ENCODE measurements around the gene SLC7A7.
"Not testable (repeated sequence)": the region's sequence is repeated elsewhere in the genome, so short reads cannot be mapped to it uniquely, and the experiment has no call there.

The SLC7A7 gene

DNA sequence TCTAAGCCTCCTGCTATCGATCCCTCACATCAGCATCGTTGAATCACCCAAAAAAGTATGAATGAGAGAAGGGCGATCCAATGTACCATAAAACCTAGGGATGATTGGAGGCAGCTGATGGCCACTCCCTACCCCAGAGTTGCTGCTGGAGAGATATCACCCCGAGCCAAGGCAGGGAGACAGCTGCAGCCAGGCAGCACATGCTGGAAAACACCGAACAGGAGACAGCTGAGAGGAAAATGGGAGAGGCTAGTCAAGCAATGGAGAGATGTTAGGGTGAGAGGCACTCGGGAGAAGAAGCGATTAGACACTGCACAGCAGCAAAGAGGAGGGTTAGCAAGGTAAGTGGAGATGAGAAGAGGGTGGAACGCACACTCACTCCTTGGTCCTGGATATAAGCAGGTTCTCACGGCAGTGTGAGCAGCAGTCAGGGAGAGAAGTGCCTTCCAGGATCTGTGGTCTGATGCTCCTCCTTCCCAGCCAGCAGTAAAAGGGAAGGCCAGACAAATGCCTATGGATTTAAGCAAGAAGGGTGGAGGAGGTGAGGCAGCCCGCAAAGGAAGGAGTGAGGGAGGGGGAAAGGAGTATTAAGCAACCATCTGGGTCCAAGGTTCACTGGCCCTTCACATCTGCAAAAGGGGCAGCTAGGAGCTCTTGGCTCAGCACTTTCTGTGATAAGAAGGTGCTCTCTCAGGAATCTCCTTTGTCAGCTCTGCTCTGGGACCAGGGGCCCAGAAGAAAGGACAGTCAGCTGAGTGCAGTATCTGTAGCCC, at the start of gene SLC7A7:
SLC7A7 (minus strand) TSS at position 495 of the 773 bp plus-strand sequence. CDS start 2,037 bp downstream, outside the sequence.
- DNase-seq, result no peak

DNA sequence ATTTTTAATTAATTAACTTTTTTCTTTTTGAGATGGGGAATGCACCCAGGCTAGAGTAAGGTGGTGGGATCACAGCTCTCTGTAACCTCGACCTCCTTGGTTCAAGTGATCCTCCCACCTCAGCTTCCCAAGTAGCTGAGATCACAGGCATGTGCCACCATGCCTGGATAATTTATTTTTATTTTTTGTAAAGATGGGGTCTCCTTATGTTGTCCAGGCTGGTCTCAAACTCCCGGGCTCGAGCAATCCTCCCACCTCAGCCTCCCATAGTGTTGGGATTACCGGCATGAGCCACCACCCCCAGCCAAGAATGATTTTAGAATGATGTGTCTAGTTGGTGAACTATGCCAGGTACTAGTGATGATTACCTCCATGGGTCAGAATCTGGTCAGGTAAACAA, 49.7 kb upstream of the SLC7A7 start:
- DNase-seq, result no peak

GRCh38 chr14:22861651-22862050, 46.4 kb upstream of the SLC7A7 start:
- no peak for DNase-seq

DNA sequence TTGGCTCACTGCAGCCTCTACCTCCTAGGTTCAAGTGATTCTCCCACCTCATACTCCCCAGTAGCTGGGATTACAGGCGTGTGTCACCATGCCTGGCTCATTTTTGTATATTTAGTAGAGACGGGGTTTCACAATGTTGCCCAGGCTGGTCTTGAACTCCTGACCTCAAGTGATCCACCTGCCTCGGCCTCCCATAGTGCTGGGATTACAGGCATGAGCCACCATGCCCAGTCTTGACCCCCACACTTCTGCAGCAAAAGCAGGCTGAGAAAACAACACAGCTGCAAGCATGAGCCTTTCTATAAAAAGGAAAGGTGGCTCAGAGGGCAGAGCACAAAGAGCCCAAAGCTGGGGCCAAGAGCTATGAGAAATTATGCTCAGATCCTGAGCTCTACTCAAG, 45.1 kb upstream of the SLC7A7 start:
- DNase-seq, result not testable (repeated sequence)

DNA sequence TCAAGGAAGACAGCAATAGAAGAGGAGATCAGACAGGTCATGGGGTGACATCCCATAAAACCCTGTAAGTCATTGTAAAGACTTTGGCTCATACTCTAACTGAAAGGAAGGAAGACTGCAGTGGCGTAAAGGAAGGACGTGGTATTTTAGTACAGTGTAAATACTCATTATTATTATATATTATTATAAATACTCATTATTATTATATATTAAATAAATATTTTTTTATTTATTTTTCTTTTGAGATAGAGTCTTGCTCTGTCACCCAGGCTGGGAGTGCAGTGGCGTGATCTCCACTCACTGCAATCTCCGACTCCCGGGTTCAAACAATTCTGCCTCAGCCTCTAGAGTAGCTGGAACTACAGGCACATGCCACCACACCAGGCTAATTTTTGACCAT, 41.2 kb upstream of the SLC7A7 start:
- no peak for DNase-seq

- DNase-seq, result no peak
Observed at GRCh38 chr14:22854963-22855724, 39.9 kb upstream of the SLC7A7 start.

DNA sequence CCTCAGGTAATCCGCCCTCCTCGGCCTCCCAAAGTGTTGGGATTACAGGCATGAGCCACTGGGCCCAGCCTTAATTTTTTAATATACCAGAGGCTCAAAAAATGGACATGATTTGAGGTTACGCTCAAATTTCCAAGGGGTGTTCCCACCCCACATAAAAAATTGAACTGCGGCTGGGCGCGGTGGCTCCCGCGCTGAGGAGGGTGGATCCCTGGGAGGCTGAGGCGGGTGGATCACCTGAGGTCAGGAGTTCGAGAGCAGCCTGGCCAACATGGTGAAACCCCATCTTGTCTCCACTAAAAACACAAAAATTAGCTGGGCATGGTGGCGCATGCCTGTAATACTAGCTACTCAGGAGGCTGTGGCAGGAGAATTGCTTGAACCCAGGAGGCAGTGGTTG, 39.1 kb upstream of the SLC7A7 start:
- DNase-seq, result not testable (repeated sequence)

DNA sequence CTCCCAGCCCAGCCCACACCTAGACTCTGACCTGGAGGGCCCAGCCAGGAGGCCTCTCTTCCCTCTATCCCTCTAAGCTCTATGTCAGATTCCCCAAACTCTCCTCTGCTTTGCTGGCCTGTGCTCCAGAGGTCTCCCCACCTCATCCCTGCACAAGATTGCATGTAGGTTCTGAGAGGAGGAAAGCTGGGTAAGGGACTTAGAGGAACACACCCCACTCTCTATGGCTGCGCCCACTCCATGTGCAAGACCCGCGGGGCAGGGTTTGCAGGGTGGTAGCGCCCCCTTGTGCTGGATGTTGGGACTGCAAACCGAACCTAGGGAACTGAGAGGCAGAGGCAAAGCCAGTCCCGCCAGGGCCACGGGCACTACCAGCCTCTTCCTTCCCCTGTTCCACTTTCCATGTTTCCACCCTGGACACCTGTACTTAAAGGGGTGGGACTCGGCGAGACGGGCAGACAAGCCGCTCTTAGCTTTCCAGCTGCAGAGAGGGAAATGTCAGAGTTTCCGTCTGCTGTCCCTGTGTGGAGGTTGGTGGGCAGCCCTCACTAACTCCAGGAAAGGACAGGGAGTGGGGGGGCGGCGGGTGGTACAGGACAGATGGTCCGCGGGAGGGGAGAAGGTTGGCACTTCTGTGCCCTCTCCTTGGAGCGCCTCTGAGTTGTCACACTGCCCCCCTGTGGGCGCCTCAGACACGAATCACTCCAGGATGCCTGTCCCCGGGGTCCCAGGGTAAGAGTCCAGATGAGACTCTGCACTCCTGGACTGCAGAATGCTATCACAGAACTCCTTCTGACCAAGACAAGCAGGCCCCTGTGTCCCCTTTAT, 37.9 kb upstream of the SLC7A7 start:
- peak; percentile 98 to 99 for DNase-seq

- DNase-seq, result no peak
Observed at GRCh38 chr14:22852599-22852939, 37.3 kb upstream of the SLC7A7 start.

DNA sequence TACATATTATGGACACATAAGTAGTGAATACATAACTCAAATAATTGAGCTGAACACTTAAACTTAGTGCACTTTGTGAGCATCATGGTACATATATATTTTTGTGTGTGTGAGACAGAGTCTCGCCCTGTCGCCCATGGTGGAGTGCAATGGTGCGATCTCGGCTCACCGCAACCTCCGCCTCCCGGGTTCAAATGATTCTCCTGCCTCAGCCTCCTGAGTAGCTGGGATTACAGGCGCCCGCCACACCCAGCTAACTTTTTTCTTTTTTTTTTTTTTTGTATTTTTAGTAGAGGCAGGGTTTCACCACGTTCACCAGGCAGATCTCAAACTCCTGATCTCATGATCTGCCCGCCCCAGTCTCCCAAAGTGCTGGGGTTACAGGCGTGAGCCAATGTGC, 36.9 kb upstream of the SLC7A7 start:
- DNase-seq, result not testable (repeated sequence)

DNA sequence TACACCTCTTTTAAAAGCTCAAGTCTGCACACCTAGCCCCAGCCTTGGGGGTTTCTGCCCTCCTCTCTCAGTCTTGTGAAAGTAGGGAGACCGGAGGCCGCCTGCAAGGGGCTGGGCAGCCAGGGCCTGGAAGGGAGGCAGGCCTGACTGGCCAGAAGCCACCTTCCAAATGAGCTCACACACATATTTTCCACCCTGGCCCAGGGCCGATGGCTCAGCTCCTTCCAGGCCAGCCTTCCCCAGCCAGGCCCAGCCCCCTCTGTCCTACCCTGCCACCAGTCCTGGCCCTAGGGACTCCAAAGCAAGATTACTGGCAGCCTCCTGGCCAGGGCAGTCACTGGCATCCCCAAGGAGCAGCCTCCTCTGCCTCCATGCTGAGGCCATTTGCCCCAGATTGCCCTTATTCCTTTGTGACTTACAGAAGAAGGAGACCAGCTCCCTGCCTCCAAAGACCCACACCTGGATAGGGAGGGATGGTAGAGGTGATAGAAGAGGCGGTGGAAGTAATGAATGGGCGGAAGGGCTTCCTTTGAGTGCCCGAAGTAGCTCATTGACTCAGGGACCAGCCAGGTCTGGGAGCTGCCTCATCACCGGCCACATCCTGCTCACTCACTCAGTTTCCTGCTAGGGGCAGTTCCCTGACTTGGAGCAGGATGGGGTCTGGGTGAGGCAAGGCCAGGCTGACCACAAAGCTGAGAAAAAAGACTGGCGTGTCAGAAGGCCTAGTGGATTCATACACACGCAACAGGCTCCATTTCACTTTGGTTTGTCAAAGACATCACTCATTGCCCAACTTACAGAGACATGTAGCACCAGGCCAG, 35.9 kb upstream of the SLC7A7 start:
- DNase-seq, result peak; percentile 60 to 71

GRCh38 chr14:22849212-22849819, 34.1 kb upstream of the SLC7A7 start:
- no peak for DNase-seq

DNA sequence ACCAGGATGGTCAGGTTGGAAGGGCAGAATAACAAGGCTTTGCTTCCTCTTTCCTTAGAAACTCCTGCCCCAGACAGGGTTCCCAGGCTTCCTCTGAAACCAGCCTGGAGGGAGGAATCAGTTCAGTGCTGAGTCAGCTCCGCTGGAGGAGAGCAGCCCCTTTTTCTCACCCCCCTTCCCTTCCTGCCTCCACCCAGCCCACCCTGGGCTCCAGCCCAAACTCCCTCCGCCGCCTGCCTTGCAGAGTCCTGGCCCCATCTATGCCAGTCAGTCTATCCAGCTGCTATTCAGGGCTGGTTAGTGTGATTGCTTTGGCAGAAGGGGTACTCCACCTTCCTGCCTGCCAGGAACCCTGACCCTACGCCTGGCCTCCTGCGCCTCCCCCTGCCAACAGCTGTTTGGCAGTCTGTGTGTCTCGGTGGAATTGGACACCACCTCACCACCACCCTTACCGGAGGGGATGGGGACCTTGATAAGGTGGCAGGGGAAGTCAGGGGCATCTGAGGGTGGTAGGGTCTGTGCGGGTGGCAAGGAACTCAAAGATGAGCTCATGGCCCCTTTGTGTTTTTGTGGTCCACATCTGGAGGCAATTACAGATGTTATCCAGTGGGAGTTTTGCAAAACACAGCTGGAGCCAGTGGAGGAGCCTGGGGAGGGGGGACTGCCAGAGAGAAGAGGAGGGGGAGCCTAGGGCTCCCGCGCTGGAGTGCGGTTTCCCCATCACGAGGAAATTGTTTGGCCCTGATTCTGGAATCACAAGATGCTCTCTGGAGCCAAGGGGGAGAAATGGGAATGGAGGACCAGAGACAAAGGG, 33.3 kb upstream of the SLC7A7 start:
- DNase-seq, result no peak

GRCh38 chr14:22847661-22848341, 32.6 kb upstream of the SLC7A7 start:
- DNase-seq, result no peak

DNA sequence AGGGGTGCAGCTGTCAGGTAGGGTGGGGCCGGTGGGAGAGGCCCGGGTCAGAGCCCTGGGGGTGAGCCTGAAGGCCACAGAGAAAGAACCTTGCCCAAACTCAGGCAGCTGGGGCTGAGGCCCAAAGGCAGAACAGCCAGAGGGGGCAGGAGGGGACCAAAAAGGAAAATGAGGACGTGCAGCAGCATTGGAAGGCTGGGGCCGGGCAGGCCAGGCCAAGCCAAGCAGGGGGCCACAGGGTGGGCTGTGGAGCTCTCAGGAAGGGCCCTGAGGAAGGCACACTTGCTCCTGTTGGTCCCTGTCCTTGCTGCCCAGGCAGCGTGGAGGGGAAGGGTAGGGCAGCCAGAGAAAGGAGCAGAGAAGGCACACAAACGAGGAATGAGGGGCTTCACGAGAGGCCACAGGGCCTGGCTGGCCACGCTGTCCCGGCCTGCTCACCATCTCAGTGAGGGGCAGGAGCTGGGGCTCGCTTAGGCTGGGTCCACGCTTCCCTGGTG, 31.6 kb upstream of the SLC7A7 start:
- no peak for DNase-seq

GRCh38 chr14:22845821-22846625, 30.8 kb upstream of the SLC7A7 start:
- no peak for DNase-seq

- no peak for DNase-seq
Observed at GRCh38 chr14:22845103-22845394, 29.8 kb upstream of the SLC7A7 start.

DNA sequence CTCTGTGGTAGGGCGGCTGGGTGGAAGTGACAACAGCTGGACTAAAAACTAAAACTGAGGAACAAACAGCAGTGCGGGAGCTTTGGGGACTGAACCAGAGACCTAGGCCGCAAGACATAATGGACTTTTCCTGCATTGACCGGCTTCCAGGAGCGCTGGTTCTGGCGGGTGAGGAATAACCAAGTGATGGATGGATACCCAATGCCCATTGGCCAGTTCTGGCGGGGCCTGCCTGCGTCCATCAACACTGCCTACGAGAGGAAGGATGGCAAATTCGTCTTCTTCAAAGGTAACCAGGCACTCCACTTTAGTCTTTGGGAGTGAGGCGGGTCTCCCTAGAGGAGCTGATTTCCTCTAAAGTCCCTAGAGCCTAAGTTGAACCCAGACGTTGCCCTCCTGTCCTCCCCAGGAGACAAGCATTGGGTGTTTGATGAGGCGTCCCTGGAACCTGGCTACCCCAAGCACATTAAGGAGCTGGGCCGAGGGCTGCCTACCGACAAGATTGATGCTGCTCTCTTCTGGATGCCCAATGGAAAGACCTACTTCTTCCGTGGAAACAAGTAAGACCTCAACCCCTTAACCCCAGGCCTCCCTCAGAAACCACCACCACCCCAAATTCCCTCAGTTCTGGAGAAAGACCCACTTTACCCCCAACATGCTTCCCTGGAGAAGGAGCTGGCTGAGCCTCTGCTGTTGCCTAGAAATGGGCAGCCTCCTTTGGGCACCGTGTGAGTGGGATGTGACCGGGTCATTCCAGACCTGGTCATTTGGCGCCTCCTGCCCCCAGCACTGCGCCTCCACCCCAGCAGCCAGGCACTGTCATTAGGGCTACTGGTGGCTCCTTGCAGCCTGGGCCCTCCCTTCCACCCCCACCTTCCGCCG, 29.2 kb upstream of the SLC7A7 start:
- no peak for DNase-seq

All from activated T-cell treated with anti-CD3 and anti-CD28 coated beads, Interleukin-2, amount 50 U/mL, for 48 hours (primary cell).